HEK293 (cell line): ENCODE results near the gene NOX3.

Source experiments
- CTCF ChIA-PET: fragments of 350-600 bp; formaldehyde crosslinking; extraction: SDS; loops from one replicate; lab custom pipeline; 2021; ENCODE audit warnings: antibody characterized with exemption; lab: Yijun Ruan, JAX
- POLR2A ChIA-PET: fragments of 300-600 bp; formaldehyde crosslinking; extraction: SDS; loops from one replicate; lab custom pipeline; 2020; ENCODE audit warnings: antibody characterized with exemption, inconsistent platforms; lab: Yijun Ruan, JAX
- H3K27ac ChIP-seq: fragments of 200-500 bp; sonication (Bioruptor generic); 2 replicates; pipeline ENCODE4 v1.5.1; 2014; ENCODE audit warnings: low read depth, low read length, control low read depth, inconsistent platforms; ENCODE audit errors: extremely low read depth
- H3K36me3 ChIP-seq, 2 experiments: fragments of 200-500 bp in 1 of 2; sonication (Bioruptor generic) in 1 of 2; 1 replicate in 1 of 2; 2 replicates in 1 of 2; pipeline ENCODE4 v1.5.1; 2014 to 2017; ENCODE audit warnings: inconsistent platforms in 2 of 2, low read length in 2 of 2; ENCODE audit not compliant: control insufficient read depth in 2 of 2, insufficient read depth in 1 of 2
- H3K4me1 ChIP-seq: fragments of 200-500 bp; sonication (Bioruptor generic); 2 replicates; pipeline ENCODE4 v1.5.1; 2014; ENCODE audit warnings: mild to moderate bottlenecking, low read length, inconsistent platforms; ENCODE audit not compliant: control insufficient read depth, insufficient read depth
- H3K4me3 ChIP-seq: 2 replicates; pipeline ENCODE4 v1.5.1; 2011; ENCODE audit warnings: low read depth, mild to moderate bottlenecking, control low read depth, low read length, moderate library complexity
- H3K9me3 ChIP-seq: fragments of 200-500 bp; sonication (Bioruptor generic); 2 replicates; pipeline ENCODE4 v1.5.1; 2014; ENCODE audit warnings: low read depth, low read length, inconsistent platforms; ENCODE audit not compliant: control insufficient read depth, insufficient read depth
- EGR2 ChIP-seq: fragments of 450-650 bp; formaldehyde crosslinking; IDR thresholded peaks from 2 replicates; pipeline ENCODE4 v1.5.1; 2016; ENCODE audit warnings: low read depth, missing biosample characterization, missing genetic modification characterization
- KLF1 ChIP-seq: fragments of 450-650 bp; formaldehyde crosslinking; IDR thresholded peaks from 2 replicates; pipeline ENCODE4 v1.5.1; 2016; ENCODE audit warnings: missing biosample characterization, missing genetic modification characterization
- MYNN ChIP-seq: fragments of 450-650 bp; formaldehyde crosslinking; IDR thresholded peaks from 2 replicates; pipeline ENCODE4 v1.5.1; 2016; ENCODE audit warnings: missing biosample characterization, missing genetic modification characterization, borderline replicate concordance
- PRDM1 ChIP-seq: fragments of 450-650 bp; formaldehyde crosslinking; IDR thresholded peaks from 2 replicates; pipeline ENCODE4; 2016; ENCODE audit warnings: missing biosample characterization, missing genetic modification characterization
- RBAK ChIP-seq: fragments of 450-650 bp; formaldehyde crosslinking; IDR thresholded peaks from 2 replicates; pipeline ENCODE4 v1.5.1; 2016; ENCODE audit warnings: missing biosample characterization, missing genetic modification characterization
- WT1 ChIP-seq: fragments of 450-650 bp; formaldehyde crosslinking; IDR thresholded peaks from 2 replicates; pipeline ENCODE4 v1.5.1; 2016; ENCODE audit warnings: missing biosample characterization, missing genetic modification characterization
- YY1 ChIP-seq: fragments of 450-650 bp; formaldehyde crosslinking; IDR thresholded peaks from 2 replicates; pipeline ENCODE4 v1.5.1; 2018; ENCODE audit warnings: missing biosample characterization, missing genetic modification characterization
- ZFHX2 ChIP-seq: fragments of 450-650 bp; formaldehyde crosslinking; conservative IDR thresholded peaks from 2 replicates; pipeline ENCODE4 v1.5.1; 2016; ENCODE audit warnings: missing biosample characterization, missing genetic modification characterization
- ZFP41 ChIP-seq: fragments of 450-650 bp; formaldehyde crosslinking; IDR thresholded peaks from 2 replicates; pipeline ENCODE4 v1.5.1; 2016; ENCODE audit warnings: missing biosample characterization, missing genetic modification characterization, borderline replicate concordance
- ZNF121 ChIP-seq: fragments of 450-650 bp; formaldehyde crosslinking; IDR thresholded peaks from 2 replicates; pipeline ENCODE4 v1.5.1; 2016; ENCODE audit warnings: missing biosample characterization, missing genetic modification characterization
- ZNF146 ChIP-seq: fragments of 450-650 bp; formaldehyde crosslinking; IDR thresholded peaks from 2 replicates; pipeline ENCODE4 v1.5.1; 2016; ENCODE audit warnings: missing biosample characterization, missing genetic modification characterization
- ZNF202 ChIP-seq: fragments of 450-650 bp; formaldehyde crosslinking; IDR thresholded peaks from 2 replicates; pipeline ENCODE4 v1.5.1; 2016; ENCODE audit warnings: missing biosample characterization, missing genetic modification characterization, borderline replicate concordance
- ZNF239 ChIP-seq: fragments of 450-650 bp; formaldehyde crosslinking; IDR thresholded peaks from 2 replicates; pipeline ENCODE4 v1.5.1; 2016; ENCODE audit warnings: missing biosample characterization, missing genetic modification characterization
- ZNF341 ChIP-seq: fragments of 450-650 bp; formaldehyde crosslinking; IDR thresholded peaks from 2 replicates; pipeline ENCODE4; 2016; ENCODE audit warnings: low read depth, missing biosample characterization, missing genetic modification characterization
- ZNF423 ChIP-seq: fragments of 450-650 bp; formaldehyde crosslinking; IDR thresholded peaks from 2 replicates; pipeline ENCODE4 v1.5.1; 2016; ENCODE audit warnings: missing biosample characterization, missing genetic modification characterization
- ZNF623 ChIP-seq: fragments of 450-650 bp; formaldehyde crosslinking; IDR thresholded peaks from 2 replicates; pipeline ENCODE4 v1.5.1; 2016; ENCODE audit warnings: missing biosample characterization, missing genetic modification characterization
- ZNF843 ChIP-seq: fragments of 450-650 bp; formaldehyde crosslinking; IDR thresholded peaks from 2 replicates; pipeline ENCODE4 v1.5.1; 2016; ENCODE audit warnings: missing biosample characterization, missing genetic modification characterization
- ZXDB ChIP-seq: fragments of 450-650 bp; formaldehyde crosslinking; IDR thresholded peaks from 2 replicates; pipeline ENCODE4 v1.5.1; 2016; ENCODE audit warnings: missing biosample characterization, missing genetic modification characterization
- TF ChIP-seq, protein P1 (sequence below): fragments of 450-650 bp; formaldehyde crosslinking; IDR thresholded peaks from 2 replicates; pipeline ENCODE4 v1.5.1; 2016; ENCODE audit warnings: missing biosample characterization, missing genetic modification characterization
- TF ChIP-seq, protein P2 (sequence below): fragments of 450-650 bp; formaldehyde crosslinking; IDR thresholded peaks from 2 replicates; pipeline ENCODE4 v1.5.1; 2016; ENCODE audit warnings: missing biosample characterization, missing genetic modification characterization, borderline replicate concordance
- TF ChIP-seq, protein P3 (sequence below): fragments of 450-650 bp; formaldehyde crosslinking; IDR thresholded peaks from 2 replicates; pipeline ENCODE4 v1.5.1; 2017; ENCODE audit warnings: missing biosample characterization, missing genetic modification characterization

The NOX3 gene

DNA sequence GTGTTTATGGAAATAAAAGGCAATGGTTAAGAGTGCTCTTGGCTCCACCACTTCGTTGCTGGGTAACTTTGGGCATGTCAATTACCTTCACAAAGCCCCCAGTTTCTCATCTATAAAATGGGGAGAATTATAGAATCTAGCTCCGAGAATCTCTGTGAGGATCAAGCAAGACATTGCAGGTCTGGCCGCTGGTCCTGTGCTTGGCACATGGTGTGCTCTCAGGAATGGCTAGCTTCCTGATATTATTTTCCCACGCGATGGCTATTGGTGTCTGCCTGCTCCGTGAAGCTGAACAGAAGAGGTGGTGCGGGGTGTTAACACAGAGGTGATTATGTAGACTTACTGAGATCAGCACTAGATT lies 57.0 kb downstream of the NOX3 start (continued):
- TF ChIP-seq ZFP41 (tag by site-specific recombination) (no peak), ZNF843 (tag by site-specific recombination) (no peak), MYNN (tag by site-specific recombination) (no peak), ZNF146 (tag by site-specific recombination) (no peak), ZNF202 (tag by site-specific recombination) (no peak), ZXDB (no peak), ZFHX2 (no peak), ZNF121 (no peak), RBAK (no peak), ZNF623 (tag by site-specific recombination) (no peak)
- TF ChIP-seq, protein P1, sequence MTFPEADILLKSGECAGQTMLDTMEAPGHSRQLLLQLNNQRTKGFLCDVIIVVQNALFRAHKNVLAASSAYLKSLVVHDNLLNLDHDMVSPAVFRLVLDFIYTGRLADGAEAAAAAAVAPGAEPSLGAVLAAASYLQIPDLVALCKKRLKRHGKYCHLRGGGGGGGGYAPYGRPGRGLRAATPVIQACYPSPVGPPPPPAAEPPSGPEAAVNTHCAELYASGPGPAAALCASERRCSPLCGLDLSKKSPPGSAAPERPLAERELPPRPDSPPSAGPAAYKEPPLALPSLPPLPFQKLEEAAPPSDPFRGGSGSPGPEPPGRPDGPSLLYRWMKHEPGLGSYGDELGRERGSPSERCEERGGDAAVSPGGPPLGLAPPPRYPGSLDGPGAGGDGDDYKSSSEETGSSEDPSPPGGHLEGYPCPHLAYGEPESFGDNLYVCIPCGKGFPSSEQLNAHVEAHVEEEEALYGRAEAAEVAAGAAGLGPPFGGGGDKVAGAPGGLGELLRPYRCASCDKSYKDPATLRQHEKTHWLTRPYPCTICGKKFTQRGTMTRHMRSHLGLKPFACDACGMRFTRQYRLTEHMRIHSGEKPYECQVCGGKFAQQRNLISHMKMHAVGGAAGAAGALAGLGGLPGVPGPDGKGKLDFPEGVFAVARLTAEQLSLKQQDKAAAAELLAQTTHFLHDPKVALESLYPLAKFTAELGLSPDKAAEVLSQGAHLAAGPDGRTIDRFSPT (tag by site-specific recombination): no peak
- TF ChIP-seq, protein P2, sequence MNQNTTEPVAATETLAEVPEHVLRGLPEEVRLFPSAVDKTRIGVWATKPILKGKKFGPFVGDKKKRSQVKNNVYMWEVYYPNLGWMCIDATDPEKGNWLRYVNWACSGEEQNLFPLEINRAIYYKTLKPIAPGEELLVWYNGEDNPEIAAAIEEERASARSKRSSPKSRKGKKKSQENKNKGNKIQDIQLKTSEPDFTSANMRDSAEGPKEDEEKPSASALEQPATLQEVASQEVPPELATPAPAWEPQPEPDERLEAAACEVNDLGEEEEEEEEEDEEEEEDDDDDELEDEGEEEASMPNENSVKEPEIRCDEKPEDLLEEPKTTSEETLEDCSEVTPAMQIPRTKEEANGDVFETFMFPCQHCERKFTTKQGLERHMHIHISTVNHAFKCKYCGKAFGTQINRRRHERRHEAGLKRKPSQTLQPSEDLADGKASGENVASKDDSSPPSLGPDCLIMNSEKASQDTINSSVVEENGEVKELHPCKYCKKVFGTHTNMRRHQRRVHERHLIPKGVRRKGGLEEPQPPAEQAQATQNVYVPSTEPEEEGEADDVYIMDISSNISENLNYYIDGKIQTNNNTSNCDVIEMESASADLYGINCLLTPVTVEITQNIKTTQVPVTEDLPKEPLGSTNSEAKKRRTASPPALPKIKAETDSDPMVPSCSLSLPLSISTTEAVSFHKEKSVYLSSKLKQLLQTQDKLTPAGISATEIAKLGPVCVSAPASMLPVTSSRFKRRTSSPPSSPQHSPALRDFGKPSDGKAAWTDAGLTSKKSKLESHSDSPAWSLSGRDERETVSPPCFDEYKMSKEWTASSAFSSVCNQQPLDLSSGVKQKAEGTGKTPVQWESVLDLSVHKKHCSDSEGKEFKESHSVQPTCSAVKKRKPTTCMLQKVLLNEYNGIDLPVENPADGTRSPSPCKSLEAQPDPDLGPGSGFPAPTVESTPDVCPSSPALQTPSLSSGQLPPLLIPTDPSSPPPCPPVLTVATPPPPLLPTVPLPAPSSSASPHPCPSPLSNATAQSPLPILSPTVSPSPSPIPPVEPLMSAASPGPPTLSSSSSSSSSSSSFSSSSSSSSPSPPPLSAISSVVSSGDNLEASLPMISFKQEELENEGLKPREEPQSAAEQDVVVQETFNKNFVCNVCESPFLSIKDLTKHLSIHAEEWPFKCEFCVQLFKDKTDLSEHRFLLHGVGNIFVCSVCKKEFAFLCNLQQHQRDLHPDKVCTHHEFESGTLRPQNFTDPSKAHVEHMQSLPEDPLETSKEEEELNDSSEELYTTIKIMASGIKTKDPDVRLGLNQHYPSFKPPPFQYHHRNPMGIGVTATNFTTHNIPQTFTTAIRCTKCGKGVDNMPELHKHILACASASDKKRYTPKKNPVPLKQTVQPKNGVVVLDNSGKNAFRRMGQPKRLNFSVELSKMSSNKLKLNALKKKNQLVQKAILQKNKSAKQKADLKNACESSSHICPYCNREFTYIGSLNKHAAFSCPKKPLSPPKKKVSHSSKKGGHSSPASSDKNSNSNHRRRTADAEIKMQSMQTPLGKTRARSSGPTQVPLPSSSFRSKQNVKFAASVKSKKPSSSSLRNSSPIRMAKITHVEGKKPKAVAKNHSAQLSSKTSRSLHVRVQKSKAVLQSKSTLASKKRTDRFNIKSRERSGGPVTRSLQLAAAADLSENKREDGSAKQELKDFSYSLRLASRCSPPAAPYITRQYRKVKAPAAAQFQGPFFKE (tag by site-specific recombination): no peak

DNA sequence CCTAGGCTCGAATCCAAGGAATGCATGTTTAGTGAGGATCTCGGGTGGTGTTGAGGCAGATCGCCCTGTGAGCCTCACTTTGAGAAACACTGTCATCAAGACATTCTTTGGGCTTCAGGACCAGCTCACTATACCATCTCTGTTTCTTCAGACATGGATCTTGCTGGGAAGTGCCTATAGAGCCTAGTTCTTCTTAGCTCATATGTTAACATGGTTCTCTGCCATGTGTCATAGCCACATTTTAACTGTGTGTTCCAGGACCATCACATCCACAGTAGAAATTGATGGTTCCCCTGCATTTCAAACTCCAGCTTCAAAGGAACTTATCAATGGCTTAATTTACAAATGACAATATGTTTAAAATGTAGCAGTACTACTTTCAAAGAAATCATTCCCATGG lies 57.4 kb downstream of the NOX3 start:
- Histone ChIP-seq H3K4me1 (peaks cover 3% of the 10 kb centered on the region), H3K4me3 (no peak overlapping the region), H3K9me3 (no peaks in the 10 kb centered on the region), H3K36me3 (no peaks in the 10 kb centered on the region), H3K27ac (no peak overlapping the region)
- ChIA-PET POLR2A (no interaction called here), CTCF (interaction anchor here (0.5 kb wide), 1 partner anchor 8 kb away, joined by 3 read pairs; no protein-coding TSS in a partner anchor)
- no peak for TF ChIP-seq KLF1
- TF ChIP-seq PRDM1 (tag by site-specific recombination): no peak
- TF ChIP-seq ZNF423 (tag by site-specific recombination): no peak
- no peak for TF ChIP-seq EGR2 (tag by site-specific recombination)
- TF ChIP-seq ZNF341 (tag by site-specific recombination): no peak
- TF ChIP-seq, protein P3, sequence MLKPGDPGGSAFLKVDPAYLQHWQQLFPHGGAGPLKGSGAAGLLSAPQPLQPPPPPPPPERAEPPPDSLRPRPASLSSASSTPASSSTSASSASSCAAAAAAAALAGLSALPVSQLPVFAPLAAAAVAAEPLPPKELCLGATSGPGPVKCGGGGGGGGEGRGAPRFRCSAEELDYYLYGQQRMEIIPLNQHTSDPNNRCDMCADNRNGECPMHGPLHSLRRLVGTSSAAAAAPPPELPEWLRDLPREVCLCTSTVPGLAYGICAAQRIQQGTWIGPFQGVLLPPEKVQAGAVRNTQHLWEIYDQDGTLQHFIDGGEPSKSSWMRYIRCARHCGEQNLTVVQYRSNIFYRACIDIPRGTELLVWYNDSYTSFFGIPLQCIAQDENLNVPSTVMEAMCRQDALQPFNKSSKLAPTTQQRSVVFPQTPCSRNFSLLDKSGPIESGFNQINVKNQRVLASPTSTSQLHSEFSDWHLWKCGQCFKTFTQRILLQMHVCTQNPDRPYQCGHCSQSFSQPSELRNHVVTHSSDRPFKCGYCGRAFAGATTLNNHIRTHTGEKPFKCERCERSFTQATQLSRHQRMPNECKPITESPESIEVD (tag by site-specific recombination): no peak
- no peak for TF ChIP-seq YY1 (tag by site-specific recombination)
- TF ChIP-seq ZNF239 (tag by site-specific recombination): no peak
- TF ChIP-seq WT1 (tag by site-specific recombination): no peak
